Liver (tissue), 9 donors: ENCODE measurements around the gene IKZF1. TPM values are rescaled to one million over a fixed set of nuclear protein-coding genes. Genes with fewer than 3 reads are reported as not detected.

Source experiments
- DNase-seq: peaks from one replicate; pipeline ENCODE4 v3.0.0-alpha.2; 2017; ENCODE audit warnings: low spot score
- H3K27ac ChIP-seq, 2 donors: one replicate each; pipeline ENCODE4 v1.7.0; 2013; ENCODE audit warnings: inconsistent platforms in 2 of 2, low read length in 2 of 2, control low read depth in 1 of 2, low read depth in 1 of 2, mild to moderate bottlenecking in 1 of 2
- H3K27me3 ChIP-seq, 4 donors: one replicate each; pipeline versions ENCODE4 v1.6.1 to v1.7.0; 2013; ENCODE audit warnings: low read length in 3 of 4, inconsistent platforms in 1 of 4, mild to moderate bottlenecking in 1 of 4, moderate library complexity in 1 of 4; ENCODE audit not compliant: control insufficient read depth in 4 of 4, insufficient read depth in 4 of 4
- H3K36me3 ChIP-seq, 4 donors: one replicate each; pipeline versions ENCODE4 v1.6.1 to v1.7.0; 2013; ENCODE audit warnings: low read length in 3 of 4, mild to moderate bottlenecking in 3 of 4, low read depth in 1 of 4, moderate library complexity in 1 of 4; ENCODE audit not compliant: control insufficient read depth in 4 of 4, insufficient read depth in 3 of 4
- H3K4me1 ChIP-seq, 4 donors: one replicate each; pipeline versions ENCODE4 v1.6.1 to v1.7.0; 2013; ENCODE audit warnings: low read length in 3 of 4, mild to moderate bottlenecking in 3 of 4, moderate library complexity in 1 of 4; ENCODE audit not compliant: control insufficient read depth in 4 of 4, insufficient read depth in 4 of 4
- H3K4me3 ChIP-seq, 3 donors: one replicate each; pipeline versions ENCODE4 v1.6.1 to v1.7.0; 2013; ENCODE audit warnings: low read length in 3 of 3, control low read depth in 1 of 3, low read depth in 1 of 3, mild to moderate bottlenecking in 1 of 3
- H3K9ac ChIP-seq, 2 donors: one replicate each; pipeline ENCODE4 v1.7.0; 2013; ENCODE audit warnings: low read length in 2 of 2, mild to moderate bottlenecking in 2 of 2, moderate library complexity in 2 of 2, control low read depth in 1 of 2, low read depth in 1 of 2
- H3K9me3 ChIP-seq, 4 donors: one replicate each; pipeline versions ENCODE4 v1.6.1 to v1.7.0; 2013; ENCODE audit warnings: low read length in 3 of 4; ENCODE audit not compliant: control insufficient read depth in 4 of 4
- EGR1 ChIP-seq, 2 donors: IDR thresholded peaks; 2 replicates each; pipeline ENCODE4 v1.6.1; 2016 to 2018; ENCODE audit warnings: antibody characterized with exemption in 2 of 2, low read depth in 2 of 2
- FOXA1 ChIP-seq: IDR thresholded peaks from 2 replicates; pipeline ENCODE4 v1.6.1; 2016; ENCODE audit warnings: antibody characterized with exemption
- FOXA2 ChIP-seq: IDR thresholded peaks from 2 replicates; pipeline ENCODE4 v1.6.1; 2016; ENCODE audit warnings: antibody characterized with exemption
- GABPA ChIP-seq, 2 donors: IDR thresholded peaks in 1 of 2; conservative IDR thresholded peaks in 1 of 2; 2 replicates each; pipeline ENCODE4 v1.6.1; 2016; ENCODE audit warnings: antibody characterized with exemption in 2 of 2, mild to moderate bottlenecking in 1 of 2, moderate library complexity in 1 of 2
- HNF4A ChIP-seq, 2 donors: conservative IDR thresholded peaks; 2 replicates each; pipeline ENCODE4 v1.6.1; 2016; ENCODE audit warnings: antibody characterized with exemption in 2 of 2, mild to moderate bottlenecking in 2 of 2
- HNF4G ChIP-seq: IDR thresholded peaks from 2 replicates; pipeline ENCODE4 v1.6.1; 2016; ENCODE audit warnings: antibody characterized with exemption
- JUND ChIP-seq, 2 donors: IDR thresholded peaks; 2 replicates each; pipeline ENCODE4 v1.6.1; 2016; ENCODE audit warnings: antibody characterized with exemption in 2 of 2
- NR2F2 ChIP-seq: IDR thresholded peaks from 2 replicates; pipeline ENCODE4 v1.6.1; 2016; ENCODE audit warnings: antibody characterized with exemption
- RAD21 ChIP-seq, 2 donors: IDR thresholded peaks; 2 replicates each; pipeline ENCODE4 v1.6.1; 2016; ENCODE audit warnings: antibody characterized with exemption in 2 of 2, mild to moderate bottlenecking in 2 of 2
- REST ChIP-seq: IDR thresholded peaks from 2 replicates; pipeline ENCODE4 v1.6.1; 2016; ENCODE audit warnings: antibody characterized with exemption, mild to moderate bottlenecking
- TAF1 ChIP-seq: conservative IDR thresholded peaks from 2 replicates; pipeline ENCODE4 v1.6.1; 2016; ENCODE audit warnings: antibody characterized with exemption, mild to moderate bottlenecking
- YY1 ChIP-seq: IDR thresholded peaks from 2 replicates; pipeline ENCODE4 v1.6.1; 2016; ENCODE audit warnings: antibody characterized with exemption, mild to moderate bottlenecking
- WGBS: extraction: QIAGEN DNeasy Blood & Tissue Kit; methylation state at CpG from one replicate; pipeline ENCODE4 v1.1.7; 2013; 5-methylcytosine and 5-hydroxymethylcytosine counted together
- polyA plus RNA-seq, 2 donors: library from polyadenylated mRNA; stranded (reverse) in 1 of 2; unstranded in 1 of 2; fragments of 200-250 nt in 1 of 2; fragments of >200 nt in 1 of 2; fragmentation: Nextera tagmentation in 1 of 2; extraction: Ambion mirVana in 1 of 2; gene quantifications; one replicate each; pipeline versions ENCODE4 v1.2.1 to v1.2.3, GENCODE V29; 2013 to 2015
- total RNA-seq, 2 donors: library from RNA; depleted of rRNA; stranded (reverse); fragments of >200 nt; gene quantifications; one replicate each; pipeline ENCODE4 v1.2.3, GENCODE V29; 2014
- TF ChIP-seq, protein P1 (sequence below): IDR thresholded peaks from 2 replicates; pipeline ENCODE4 v1.6.1; 2016; ENCODE audit warnings: antibody characterized with exemption
- TF ChIP-seq, protein P2 (sequence below): fragments of 150-350 bp; IDR thresholded peaks from 2 replicates; pipeline ENCODE4 v1.5.1; 2017; ENCODE audit warnings: improper control_type of control experiment, low read depth, low read length; ENCODE audit not compliant: missing input control
- donor health status: healthy.
- donor health status: healthy.
- donor health status: healthy.
- donor health status: healthy.
- donor health status: healthy.

IKZF1 gene
- total and polyA plus RNA-seq, 4 donors, result 1.6 to 43.5 (median 6.2) TPM

- no peaks in the 10 kb centered on the region for H3K9me3 ChIP-seq
- no peaks in the 10 kb centered on the region for H3K4me1 ChIP-seq
- H3K27me3 ChIP-seq, result peaks cover 0 to 3% (median 1%) of the 10 kb centered on the region in 4 donors
- no peak overlapping the region for H3K27ac ChIP-seq
- H3K9ac ChIP-seq, result no peak overlapping the region
- TF ChIP-seq EGR1 (IDR thresholded peaks at IDR 0.05; ENCODE audit: low read depth in 2 of 2), result no peak
- no peak for DNase-seq
- WGBS, result 41% methylated on average over 14 of the region's 14 CpGs
- no peak overlapping the region for H3K4me3 ChIP-seq
- H3K36me3 ChIP-seq, result peaks cover 0 to 2% (median 0%) of the 10 kb centered on the region in 4 donors
Observed at GRCh38 chr7:50315739-50316671, 11.5 kb downstream of the IKZF1 start.

- Histone ChIP-seq H3K27ac (no peak overlapping the region), H3K36me3 (peaks cover 0 to 2% (median 0%) of the 10 kb centered on the region in 4 donors), H3K27me3 (peaks cover 0 to 3% (median 1%) of the 10 kb centered on the region in 4 donors), H3K9ac (peak overlapping the region in 1 of 2 donors; percentile 13), H3K4me3 (no peak overlapping the region), H3K9me3 (no peaks in the 10 kb centered on the region), H3K4me1 (peaks cover 0 to under 1% (median 0%) of the 10 kb centered on the region in 4 donors)
- TF ChIP-seq EGR1 (IDR thresholded peaks at IDR 0.05; ENCODE audit: low read depth in 2 of 2), result no peak
- TF ChIP-seq REST, result no peak
- TF ChIP-seq TAF1, result no peak
- TF ChIP-seq, protein P1, sequence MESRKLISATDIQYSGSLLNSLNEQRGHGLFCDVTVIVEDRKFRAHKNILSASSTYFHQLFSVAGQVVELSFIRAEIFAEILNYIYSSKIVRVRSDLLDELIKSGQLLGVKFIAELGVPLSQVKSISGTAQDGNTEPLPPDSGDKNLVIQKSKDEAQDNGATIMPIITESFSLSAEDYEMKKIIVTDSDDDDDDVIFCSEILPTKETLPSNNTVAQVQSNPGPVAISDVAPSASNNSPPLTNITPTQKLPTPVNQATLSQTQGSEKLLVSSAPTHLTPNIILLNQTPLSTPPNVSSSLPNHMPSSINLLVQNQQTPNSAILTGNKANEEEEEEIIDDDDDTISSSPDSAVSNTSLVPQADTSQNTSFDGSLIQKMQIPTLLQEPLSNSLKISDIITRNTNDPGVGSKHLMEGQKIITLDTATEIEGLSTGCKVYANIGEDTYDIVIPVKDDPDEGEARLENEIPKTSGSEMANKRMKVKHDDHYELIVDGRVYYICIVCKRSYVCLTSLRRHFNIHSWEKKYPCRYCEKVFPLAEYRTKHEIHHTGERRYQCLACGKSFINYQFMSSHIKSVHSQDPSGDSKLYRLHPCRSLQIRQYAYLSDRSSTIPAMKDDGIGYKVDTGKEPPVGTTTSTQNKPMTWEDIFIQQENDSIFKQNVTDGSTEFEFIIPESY, result no peak
- TF ChIP-seq HNF4A (conservative IDR thresholded peaks at IDR 0.05), result no peak
- no peak for TF ChIP-seq FOXA2
- TF ChIP-seq NR2F2, result no peak
- TF ChIP-seq FOXA1, result no peak
- no peak for TF ChIP-seq HNF4G
- no peak for TF ChIP-seq JUND (IDR thresholded peaks at IDR 0.05)
- no peak for TF ChIP-seq YY1
- TF ChIP-seq, protein P2, sequence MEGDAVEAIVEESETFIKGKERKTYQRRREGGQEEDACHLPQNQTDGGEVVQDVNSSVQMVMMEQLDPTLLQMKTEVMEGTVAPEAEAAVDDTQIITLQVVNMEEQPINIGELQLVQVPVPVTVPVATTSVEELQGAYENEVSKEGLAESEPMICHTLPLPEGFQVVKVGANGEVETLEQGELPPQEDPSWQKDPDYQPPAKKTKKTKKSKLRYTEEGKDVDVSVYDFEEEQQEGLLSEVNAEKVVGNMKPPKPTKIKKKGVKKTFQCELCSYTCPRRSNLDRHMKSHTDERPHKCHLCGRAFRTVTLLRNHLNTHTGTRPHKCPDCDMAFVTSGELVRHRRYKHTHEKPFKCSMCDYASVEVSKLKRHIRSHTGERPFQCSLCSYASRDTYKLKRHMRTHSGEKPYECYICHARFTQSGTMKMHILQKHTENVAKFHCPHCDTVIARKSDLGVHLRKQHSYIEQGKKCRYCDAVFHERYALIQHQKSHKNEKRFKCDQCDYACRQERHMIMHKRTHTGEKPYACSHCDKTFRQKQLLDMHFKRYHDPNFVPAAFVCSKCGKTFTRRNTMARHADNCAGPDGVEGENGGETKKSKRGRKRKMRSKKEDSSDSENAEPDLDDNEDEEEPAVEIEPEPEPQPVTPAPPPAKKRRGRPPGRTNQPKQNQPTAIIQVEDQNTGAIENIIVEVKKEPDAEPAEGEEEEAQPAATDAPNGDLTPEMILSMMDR, result no peak
- TF ChIP-seq RAD21 (IDR thresholded peaks at IDR 0.05), result no peak
- no peak for TF ChIP-seq GABPA (IDR thresholded peaks at IDR 0.05 in 1 of 2, conservative IDR thresholded peaks at IDR 0.05 in 1 of 2)
- WGBS, result 73% methylated on average over 7 of the region's 7 CpGs
- no peak for DNase-seq
Observed at GRCh38 chr7:50317221-50317678, 12.7 kb downstream of the IKZF1 start.
